ENCODE results near the gene PTGES. TPM values are rescaled to one million over a fixed set of nuclear protein-coding genes. Genes with fewer than 3 reads are reported as not detected.
A peak's percentile ranks its signal among the peaks of the same experiment; 100 is the strongest.
"Not testable (repeated sequence)": the region's sequence is repeated elsewhere in the genome, so short reads cannot be mapped to it uniquely, and the experiment has no call there.

The PTGES gene
- total RNA-seq, 1 donor from 2014 or later: 1.2 TPM

DNA sequence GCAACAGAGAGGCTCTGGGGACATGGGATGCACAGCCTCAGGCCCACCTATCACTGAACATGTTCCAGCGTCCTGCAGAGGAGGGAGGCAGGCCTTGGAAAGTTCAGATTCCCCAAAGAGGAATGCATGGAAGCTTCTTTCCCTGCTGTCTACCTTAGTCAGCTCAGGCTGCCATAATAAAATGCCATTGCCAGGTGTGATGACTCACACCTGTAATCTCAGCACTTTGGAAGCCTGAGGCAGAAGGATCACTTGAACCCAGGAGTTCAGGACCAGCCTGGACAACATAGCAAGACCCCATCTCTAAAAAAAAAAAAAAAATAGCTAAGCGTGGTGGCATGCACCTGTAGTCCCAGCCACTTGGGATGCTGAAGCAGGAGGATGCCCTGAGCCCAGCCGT is 25.6 kb upstream of the PTGES start:
- Mint-ChIP-seq H3K9me3 (no peaks in the 10 kb centered on the region), H3K36me3 (ENCODE audit: low read depth) (no peaks in the 10 kb centered on the region), H3K27ac (ENCODE audit: unreplicated experiment) (no peak overlapping the region), H3K4me3 (no peak overlapping the region), H3K4me1 (peaks cover 15% of the 10 kb centered on the region), H3K27me3 (ENCODE audit: low read depth) (no peaks in the 10 kb centered on the region)
- TF ChIP-seq CTCF (conservative IDR thresholded peaks at IDR 0.05): no peak
- no peak for DNase-seq (ENCODE audit: low read depth, low spot score)

- H3K9me3 Mint-ChIP-seq: no peaks in the 10 kb centered on the region
- no peaks in the 10 kb centered on the region for H3K27me3 Mint-ChIP-seq (ENCODE audit: low read depth)
- no peak for DNase-seq (ENCODE audit: low read depth, low spot score)
- H3K4me3 Mint-ChIP-seq: peak overlapping the region; percentile 54
- peaks cover 17% of the 10 kb centered on the region for H3K4me1 Mint-ChIP-seq
- H3K27ac Mint-ChIP-seq (ENCODE audit: unreplicated experiment): no peak overlapping the region
- H3K36me3 Mint-ChIP-seq (ENCODE audit: low read depth): no peaks in the 10 kb centered on the region
- no peak for TF ChIP-seq CTCF (conservative IDR thresholded peaks at IDR 0.05)
Measured at GRCh38 chr9:129777769-129778130, 24.9 kb upstream of the PTGES start.

- no peaks in the 10 kb centered on the region for H3K27me3 Mint-ChIP-seq (ENCODE audit: low read depth)
- no peak for TF ChIP-seq CTCF (conservative IDR thresholded peaks at IDR 0.05)
- H3K4me3 Mint-ChIP-seq: peak overlapping the region; percentile 54
- H3K9me3 Mint-ChIP-seq: no peaks in the 10 kb centered on the region
- H3K4me1 Mint-ChIP-seq: peaks cover 17% of the 10 kb centered on the region
- no peaks in the 10 kb centered on the region for H3K36me3 Mint-ChIP-seq (ENCODE audit: low read depth)
- H3K27ac Mint-ChIP-seq (ENCODE audit: unreplicated experiment): peak overlapping the region; percentile 91
- peak; percentile 48 for DNase-seq (ENCODE audit: low read depth, low spot score)
Measured at GRCh38 chr9:129776938-129777768, 24.3 kb upstream of the PTGES start.

GRCh38 chr9:129776566-129776937 is 23.7 kb upstream of the PTGES start:
- H3K4me1 Mint-ChIP-seq: peaks cover 17% of the 10 kb centered on the region
- H3K27me3 Mint-ChIP-seq (ENCODE audit: low read depth): no peaks in the 10 kb centered on the region
- H3K4me3 Mint-ChIP-seq: no peak overlapping the region
- DNase-seq (ENCODE audit: low read depth, low spot score): no peak
- no peak for TF ChIP-seq CTCF (conservative IDR thresholded peaks at IDR 0.05)
- H3K27ac Mint-ChIP-seq (ENCODE audit: unreplicated experiment): peak overlapping the region; percentile 91
- no peaks in the 10 kb centered on the region for H3K9me3 Mint-ChIP-seq
- no peaks in the 10 kb centered on the region for H3K36me3 Mint-ChIP-seq (ENCODE audit: low read depth)

GRCh38 chr9:129776096-129776495 is 23.3 kb upstream of the PTGES start:
- not testable (repeated sequence) for DNase-seq (ENCODE audit: low read depth, low spot score); H3K9me3 Mint-ChIP-seq; H3K27ac Mint-ChIP-seq (ENCODE audit: unreplicated experiment); H3K27me3 Mint-ChIP-seq (ENCODE audit: low read depth); H3K4me3 Mint-ChIP-seq; H3K36me3 Mint-ChIP-seq (ENCODE audit: low read depth)
- peaks cover 17% of the 10 kb centered on the region for H3K4me1 Mint-ChIP-seq

DNA sequence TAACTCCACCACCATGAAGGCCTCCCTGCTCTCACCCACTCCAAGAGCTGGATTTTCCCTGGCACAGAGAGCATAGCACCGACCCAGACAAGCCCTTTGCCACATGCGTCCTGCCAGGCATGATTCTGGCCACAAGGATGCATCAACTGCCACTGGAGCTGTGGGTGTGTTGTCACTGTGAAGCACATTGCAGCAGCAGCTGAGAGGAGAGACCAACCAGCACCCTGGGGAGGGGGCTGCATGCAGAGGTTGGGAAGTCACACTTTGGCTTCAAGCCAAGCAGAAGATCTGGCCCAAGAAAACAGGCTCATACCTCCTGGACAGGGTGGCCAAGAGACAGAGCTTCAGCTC is 22.6 kb upstream of the PTGES start:
- Mint-ChIP-seq H3K36me3 (ENCODE audit: low read depth) (no peaks in the 10 kb centered on the region), H3K27me3 (ENCODE audit: low read depth) (no peaks in the 10 kb centered on the region), H3K4me1 (peaks cover 17% of the 10 kb centered on the region), H3K27ac (ENCODE audit: unreplicated experiment) (no peak overlapping the region), H3K9me3 (no peaks in the 10 kb centered on the region), H3K4me3 (no peak overlapping the region)
- no peak for DNase-seq (ENCODE audit: low read depth, low spot score)
- no peak for TF ChIP-seq CTCF (conservative IDR thresholded peaks at IDR 0.05)

Measured in neural crest cell (in vitro differentiated cells).